DMS79 treated with DMSO at 0.1 percent for 48 hours (cell line): ENCODE results near the gene ATP6V1G2.
A peak's percentile ranks its signal among the peaks of the same experiment; 100 is the strongest.
"Not testable (repeated sequence)": the region's sequence is repeated elsewhere in the genome, so short reads cannot be mapped to it uniquely, and the experiment has no call there.

ENCODE experiments used
- DNase-seq: peaks from one replicate; lab custom pipeline; 2025; lab: John Stamatoyannopoulos, UW

ATP6V1G2 gene

GRCh38 chr6:31546339-31546957 lies at the start of gene ATP6V1G2:
Gene ATP6V1G2 (minus strand): TSS chr6:31546608. CDS start chr6:31546559, 49 bp downstream.
- DNase-seq: peak; percentile 94

GRCh38 chr6:31592396-31592771 lies 46.0 kb upstream of the ATP6V1G2 start:
- DNase-seq: no peak

- not testable (repeated sequence) for DNase-seq
These were observed 44.3 kb upstream of the ATP6V1G2 start for GRCh38 chr6:31590691-31591090.

- DNase-seq: no peak
These were observed 42.7 kb upstream of the ATP6V1G2 start for GRCh38 chr6:31588871-31589650.

- DNase-seq: no peak
These were observed 41.7 kb upstream of the ATP6V1G2 start for GRCh38 chr6:31587791-31588777.

GRCh38 chr6:31586599-31587281 lies 40.3 kb upstream of the ATP6V1G2 start:
- DNase-seq: no peak

- DNase-seq: no peak
These were observed 39.6 kb upstream of the ATP6V1G2 start, which contains the start of gene LST1 for GRCh38 chr6:31586008-31586407. Gene LST1 (plus strand): TSS chr6:31586277. CDS start chr6:31587300, 1,023 bp downstream.

GRCh38 chr6:31585491-31585890 lies 39.1 kb upstream of the ATP6V1G2 start:
- no peak for DNase-seq

GRCh38 chr6:31582230-31582643 lies 35.8 kb upstream of the ATP6V1G2 start, which contains the start of gene LTB:
Gene LTB (minus strand): TSS chr6:31582424. CDS start chr6:31582417, 7 bp downstream.
- DNase-seq: no peak

- no peak for DNase-seq
These were observed 35.2 kb upstream of the ATP6V1G2 start for GRCh38 chr6:31581434-31582229.

GRCh38 chr6:31580807-31581433 lies 34.5 kb upstream of the ATP6V1G2 start:
- peak; percentile 60 for DNase-seq

GRCh38 chr6:31580438-31580740 lies 34.0 kb upstream of the ATP6V1G2 start:
- no peak for DNase-seq

GRCh38 chr6:31579546-31580437 lies 33.4 kb upstream of the ATP6V1G2 start:
- DNase-seq: no peak

- no peak for DNase-seq
These were observed 32.7 kb upstream of the ATP6V1G2 start for GRCh38 chr6:31579119-31579505.

GRCh38 chr6:31578184-31579118 lies 32.0 kb upstream of the ATP6V1G2 start:
- no peak for DNase-seq

- DNase-seq: no peak
These were observed 31.2 kb upstream of the ATP6V1G2 start for GRCh38 chr6:31577579-31577966.

GRCh38 chr6:31576897-31577578 lies 30.6 kb upstream of the ATP6V1G2 start:
- DNase-seq: no peak
